Activated CD4-positive, alpha-beta T cell treated with anti-CD3 and anti-CD28 coated beads, Interleukin-2, Interleukin-4, amounts not matched to agents 100 ng/mL and 50 ng/mL, durations not matched to agents 16 hours and 8 hours (primary cell): ENCODE results near the gene ALK.

ENCODE experiments used
- DNase-seq: peaks from one replicate; pipeline ENCODE4 v3.0.0-alpha.2; 2020; ENCODE audit warnings: low spot score

The ALK gene

GRCh38 chr2:29796446-29796845 lies 124.9 kb downstream of the ALK start:
- DNase-seq = no peak

GRCh38 chr2:29789911-29790485 lies 131.4 kb downstream of the ALK start:
- no peak for DNase-seq

GRCh38 chr2:29787473-29788465 lies 133.6 kb downstream of the ALK start:
- DNase-seq = no peak

GRCh38 chr2:29786361-29786760 lies 135.0 kb downstream of the ALK start:
- DNase-seq = no peak

GRCh38 chr2:29783666-29784065 lies 137.7 kb downstream of the ALK start:
- DNase-seq = no peak

- no peak for DNase-seq
Observed at GRCh38 chr2:29782549-29783458, 138.6 kb downstream of the ALK start.

- DNase-seq = no peak
Observed at GRCh38 chr2:29782087-29782486, 139.3 kb downstream of the ALK start.

- no peak for DNase-seq
Observed at GRCh38 chr2:29780906-29781305, 140.5 kb downstream of the ALK start.

- DNase-seq = no peak
Observed at GRCh38 chr2:29777161-29777560, 144.2 kb downstream of the ALK start.

GRCh38 chr2:29776406-29776805 lies 145.0 kb downstream of the ALK start:
- no peak for DNase-seq

- no peak for DNase-seq
Observed at GRCh38 chr2:29775937-29776336, 145.4 kb downstream of the ALK start.

GRCh38 chr2:29774624-29775023 lies 146.8 kb downstream of the ALK start:
- no peak for DNase-seq

GRCh38 chr2:29770846-29771245 lies 150.5 kb downstream of the ALK start:
- no peak for DNase-seq

- DNase-seq = no peak
Observed at GRCh38 chr2:29769847-29770246, 151.5 kb downstream of the ALK start.

- DNase-seq = no peak
Observed at GRCh38 chr2:29767606-29768335, 153.6 kb downstream of the ALK start.

- no peak for DNase-seq
Observed at GRCh38 chr2:29766191-29766590, 155.2 kb downstream of the ALK start.

- no peak for DNase-seq
Observed at GRCh38 chr2:29765721-29766120, 155.7 kb downstream of the ALK start.

- DNase-seq = no peak
Observed at GRCh38 chr2:29763371-29763770, 158.0 kb downstream of the ALK start.

- DNase-seq = no peak
Observed at GRCh38 chr2:29762239-29762638, 159.1 kb downstream of the ALK start.

- no peak for DNase-seq
Observed at GRCh38 chr2:29761278-29761677, 160.1 kb downstream of the ALK start.

GRCh38 chr2:29760008-29760407 lies 161.4 kb downstream of the ALK start:
- DNase-seq = no peak

- no peak for DNase-seq
Observed at GRCh38 chr2:29759360-29759759, 162.0 kb downstream of the ALK start.
